H1 (cell line): Measurements from ENCODE around the gene PCDHGA8. TPM values are rescaled to one million over a fixed set of nuclear protein-coding genes. Genes with fewer than 3 reads are reported as not detected.

ENCODE experiments used
- ATF3 ChIP-seq: IDR thresholded peaks from 2 replicates; pipeline ENCODE4 v1.6.1; 2011; ENCODE audit warnings: low read depth, mild to moderate bottlenecking, low read length; ENCODE audit not compliant: insufficient read depth
- BCL11A ChIP-seq, 2 experiments: IDR thresholded peaks; one replicate each; pipeline ENCODE4 v1.6.1; 2011; ENCODE audit warnings: low read depth in 2 of 2, low read length in 2 of 2, mild to moderate bottlenecking in 2 of 2
- CBX8 ChIP-seq: fragments of 300-800, 300-1000 bp; sonication (generic); IDR thresholded peaks from 2 replicates; pipeline ENCODE4 v1.7.1; 2016; ENCODE audit warnings: low read depth, low read length, borderline replicate concordance
- CHD2 ChIP-seq: IDR thresholded peaks from 2 replicates; pipeline ENCODE4 v1.6.1; 2012; ENCODE audit warnings: low read length, improper control_type of control experiment
- EGR1 ChIP-seq: IDR thresholded peaks from 2 replicates; pipeline ENCODE4 v1.6.1; 2011; ENCODE audit warnings: low read depth, low read length, borderline replicate concordance
- EP300 ChIP-seq, 2 experiments: IDR thresholded peaks; 1 replicate in 1 of 2; 2 replicates in 1 of 2; pipeline ENCODE4 v1.6.1; 2011 to 2012; ENCODE audit warnings: low read depth in 2 of 2, low read length in 2 of 2, mild to moderate bottlenecking in 2 of 2, borderline replicate concordance in 1 of 2, inconsistent platforms in 1 of 2, moderate library complexity in 1 of 2
- FOSL1 ChIP-seq: IDR thresholded peaks from 2 replicates; pipeline ENCODE4 v1.6.1; 2011; ENCODE audit warnings: mild to moderate bottlenecking, low read depth, low read length, moderate library complexity; ENCODE audit not compliant: insufficient read depth
- HDAC6 ChIP-seq: IDR thresholded peaks from one replicate; pipeline ENCODE4 v1.7.1; 2012; ENCODE audit warnings: low read depth, mild to moderate bottlenecking, inconsistent platforms, low read length, moderate library complexity
- JUND ChIP-seq: IDR thresholded peaks from 2 replicates; pipeline ENCODE4 v1.6.1; 2011; ENCODE audit warnings: mild to moderate bottlenecking, improper control_type of control experiment, low read length
- KDM4A ChIP-seq: IDR thresholded peaks from one replicate; pipeline ENCODE4 v1.7.1; 2012; ENCODE audit warnings: low read depth, mild to moderate bottlenecking, moderate library complexity, low read length, inconsistent platforms; ENCODE audit not compliant: severe bottlenecking
- KDM5A ChIP-seq: fragments of 200-600 bp; IDR thresholded peaks from 2 replicates; pipeline ENCODE4 v1.7.1; 2012; ENCODE audit warnings: mild to moderate bottlenecking, low read length, inconsistent platforms, mixed read lengths
- MAFK ChIP-seq: IDR thresholded peaks from 2 replicates; pipeline ENCODE4 v1.6.1; 2012; ENCODE audit warnings: low read depth, mild to moderate bottlenecking, improper control_type of control experiment, low read length
- NRF1 ChIP-seq: IDR thresholded peaks from 2 replicates; pipeline ENCODE4 v1.6.1; 2011; ENCODE audit warnings: mild to moderate bottlenecking, low read depth, low read length, improper control_type of control experiment
- POLR2A ChIP-seq, 2 experiments: IDR thresholded peaks; 1 replicate in 1 of 2; 2 replicates in 1 of 2; pipeline ENCODE4 v1.6.1; 2011; ENCODE audit warnings: low read depth in 2 of 2, low read length in 2 of 2, mild to moderate bottlenecking in 2 of 2; ENCODE audit errors: control extremely low read depth in 1 of 2
- POLR2AphosphoS5 ChIP-seq: IDR thresholded peaks from 2 replicates; pipeline ENCODE4 v1.6.1; 2011; ENCODE audit warnings: low read depth, low read length
- RAD21 ChIP-seq, 2 experiments: IDR thresholded peaks in 1 of 2; conservative IDR thresholded peaks in 1 of 2; 2 replicates each; pipeline ENCODE4 v1.6.1; 2011; ENCODE audit warnings: low read depth in 2 of 2, low read length in 2 of 2, improper control_type of control experiment in 1 of 2, inconsistent platforms in 1 of 2, mild to moderate bottlenecking in 1 of 2, moderate library complexity in 1 of 2
- SP1 ChIP-seq: IDR thresholded peaks from 2 replicates; pipeline ENCODE4 v1.6.1; 2011; ENCODE audit warnings: low read depth, low read length
- SRF ChIP-seq: IDR thresholded peaks from 2 replicates; pipeline ENCODE4 v1.6.1; 2011; ENCODE audit warnings: mild to moderate bottlenecking, low read depth, low read length, moderate library complexity
- TEAD4 ChIP-seq: IDR thresholded peaks from 2 replicates; pipeline ENCODE4 v1.6.1; 2012; ENCODE audit warnings: low read depth, low read length, inconsistent platforms, mixed read lengths
- YY1 ChIP-seq: IDR thresholded peaks from 2 replicates; pipeline ENCODE4 v1.6.1; 2011; ENCODE audit warnings: low read depth, mild to moderate bottlenecking, low read length
- polyA plus RNA-seq, 7 experiments: library from polyadenylated mRNA; depleted of rRNA in 3 of 7; stranded (reverse) in 5 of 7; unstranded in 2 of 7; fragments of >200 nt in 5 of 7; fragments of 200-250 nt in 2 of 7; gene quantifications; 1 replicate in 5 of 7; 2 replicates in 1 of 7; 4 replicates in 1 of 7; pipeline versions ENCODE4 v1.2.1 to v1.2.3, GENCODE V29; 2011 to 2013; ENCODE audit warnings: missing spikeins in 2 of 7, mixed read lengths in 2 of 7
- total RNA-seq: library from RNA; stranded (reverse); fragmentation: NEBNext Ultra II Directional; extraction: Animal tissue kit (Norgen Biotek cat#: 25700); gene quantifications from 2 replicates; pipeline ENCODE4 v1.2.1, GENCODE V29; 2021

PCDHGA8 gene
- total and polyA plus RNA-seq, 2 of the 8 experiments (the other 6 are each of a cell fraction or from before 2014, with no cell fraction given), result 0.79 to 1.4 TPM

GRCh38 chr5:141349917-141350619, 42.4 kb upstream of the PCDHGA8 start, which contains the start of gene PCDHGB1 (continued):
- TF ChIP-seq POLR2A (IDR thresholded peaks at IDR 0.05; ENCODE audit: control extremely low read depth in 1 of 2, low read depth in 2 of 2, low read length in 2 of 2), result peak in 1 of 2 experiments; percentile 65; a peak in 1 of 3 replicates
- no peak for TF ChIP-seq SRF
- no peak for TF ChIP-seq EP300 (IDR thresholded peaks at IDR 0.05; ENCODE audit: borderline replicate concordance in 1 of 2, low read depth in 2 of 2, low read length in 2 of 2)
- TF ChIP-seq CHD2, result no peak
- peak; percentile 55; the same call in 1 of the 2 replicates for TF ChIP-seq POLR2AphosphoS5
- no peak for TF ChIP-seq TEAD4
- no peak for TF ChIP-seq JUND
- no peak for TF ChIP-seq HDAC6
- TF ChIP-seq FOSL1, result no peak
- TF ChIP-seq YY1, result no peak
- TF ChIP-seq ATF3, result no peak
- TF ChIP-seq SP1, result no peak
- TF ChIP-seq BCL11A (IDR thresholded peaks at IDR 0.05; ENCODE audit: low read depth in 2 of 2, low read length in 2 of 2), result no peak
- TF ChIP-seq EGR1, result no peak
- TF ChIP-seq RAD21 (IDR thresholded peaks at IDR 0.05 in 1 of 2, conservative IDR thresholded peaks at IDR 0.05 in 1 of 2; ENCODE audit: low read depth in 2 of 2, low read length in 2 of 2), result peak; percentile 74 to 81
- no peak for TF ChIP-seq NRF1
- TF ChIP-seq KDM4A, result peak; percentile 29
- TF ChIP-seq KDM5A, result no peak
- no peak for TF ChIP-seq CBX8
- TF ChIP-seq MAFK, result no peak
- TF ChIP-seq, all 59 proteins: peak for 11
